ENCODE data around the gene NHEJ1.

NHEJ1 gene

DNA sequence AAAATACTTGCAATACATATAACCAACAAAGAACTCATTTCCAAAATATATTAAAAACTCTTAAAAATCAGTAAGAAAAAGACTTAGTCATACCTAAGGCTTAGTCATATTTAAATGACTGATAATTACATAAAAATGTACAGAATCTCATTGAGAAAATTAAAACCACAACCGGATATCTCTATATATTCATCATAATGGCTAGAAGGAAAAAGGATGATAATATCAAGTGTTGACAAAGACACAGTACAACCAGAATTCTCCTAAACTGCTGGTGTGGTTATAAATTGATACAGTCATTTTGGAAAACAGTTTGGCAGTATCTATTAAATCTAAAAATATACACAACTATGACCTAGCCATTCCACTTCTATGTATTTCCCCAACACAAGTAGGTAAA lies 72.8 kb downstream of the NHEJ1 start:
- DNase-seq (ENCODE audit: low read depth in 2 of 2): no peak

DNA sequence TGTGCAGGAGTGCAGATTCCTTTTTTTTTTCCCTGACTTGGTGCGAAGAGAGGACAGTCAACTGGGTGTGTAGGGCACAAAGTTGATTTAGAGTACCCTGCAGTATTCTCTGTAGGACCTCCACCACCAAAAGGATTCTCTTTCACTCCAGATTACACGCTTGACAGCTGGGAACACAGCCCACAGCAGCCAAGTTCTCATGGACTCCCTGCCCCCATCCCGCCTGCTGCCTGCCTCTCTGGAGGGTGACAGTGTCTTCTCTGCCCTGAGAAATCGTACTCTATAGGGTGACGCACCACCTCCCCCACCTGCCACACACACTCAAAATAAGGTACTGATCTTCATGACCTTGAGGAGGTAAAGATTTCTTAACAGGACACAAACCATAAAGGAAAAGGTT lies 73.3 kb downstream of the NHEJ1 start:
- no peak for DNase-seq (ENCODE audit: low read depth in 2 of 2)

GRCh38 chr2:219086196-219086595 lies 74.4 kb downstream of the NHEJ1 start:
- no peak for DNase-seq (ENCODE audit: low read depth in 2 of 2)

GRCh38 chr2:219084791-219085190 lies 75.8 kb downstream of the NHEJ1 start:
- DNase-seq (ENCODE audit: low read depth in 2 of 2): no peak

GRCh38 chr2:219082332-219082958 lies 78.2 kb downstream of the NHEJ1 start:
- no peak for DNase-seq (ENCODE audit: low read depth in 2 of 2)

DNA sequence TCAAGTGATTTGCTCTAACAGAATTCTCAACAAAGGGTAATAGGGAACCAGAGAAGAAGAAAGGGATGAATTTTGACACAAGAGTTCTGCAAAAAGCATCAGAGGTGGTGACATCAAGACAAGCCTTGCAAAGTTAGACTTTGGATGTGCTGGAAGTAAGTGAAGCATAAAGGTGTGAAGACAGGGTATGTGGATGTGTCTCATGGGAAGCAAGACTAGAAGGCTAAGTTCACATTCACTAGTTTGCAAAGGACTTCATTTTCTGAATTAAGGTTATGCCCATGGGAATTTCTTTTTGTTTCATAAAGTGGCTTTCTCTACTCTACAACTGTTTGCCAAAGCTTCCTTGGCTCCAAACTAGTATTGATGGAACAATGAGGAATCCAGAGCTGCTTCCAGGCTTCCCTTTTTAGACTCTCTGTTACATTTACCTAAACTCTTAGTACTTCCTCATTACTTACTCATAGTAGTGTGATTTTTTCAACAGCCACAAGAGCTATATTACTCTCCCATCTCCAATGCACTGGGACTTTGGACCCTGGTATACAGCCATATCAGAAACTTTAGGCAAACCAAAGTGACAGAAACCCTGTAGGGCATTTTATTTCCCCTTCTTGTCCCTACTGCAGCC lies 78.8 kb downstream of the NHEJ1 start:
- no peak for DNase-seq (ENCODE audit: low read depth in 2 of 2)

DNA sequence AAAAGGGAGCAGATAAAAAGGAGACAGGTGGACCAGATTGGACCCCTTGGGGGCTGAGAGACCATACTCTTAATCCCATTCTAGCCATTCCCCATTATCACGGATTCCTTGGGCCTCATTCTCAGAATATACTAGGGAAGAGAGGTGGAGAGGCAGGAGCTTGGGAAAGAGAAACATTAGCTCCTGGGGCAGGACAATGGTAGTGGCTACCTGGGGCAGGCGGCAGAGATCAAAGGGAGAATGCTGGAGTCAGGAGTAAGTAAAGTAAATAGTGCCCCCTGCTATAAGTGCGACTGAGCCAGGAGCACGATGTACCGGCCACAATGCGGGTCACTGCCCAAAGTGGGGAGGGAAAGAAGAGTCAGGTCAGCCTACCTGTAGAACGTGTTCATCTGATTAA lies 79.5 kb downstream of the NHEJ1 start:
- no peak for DNase-seq (ENCODE audit: low read depth in 2 of 2)

DNA sequence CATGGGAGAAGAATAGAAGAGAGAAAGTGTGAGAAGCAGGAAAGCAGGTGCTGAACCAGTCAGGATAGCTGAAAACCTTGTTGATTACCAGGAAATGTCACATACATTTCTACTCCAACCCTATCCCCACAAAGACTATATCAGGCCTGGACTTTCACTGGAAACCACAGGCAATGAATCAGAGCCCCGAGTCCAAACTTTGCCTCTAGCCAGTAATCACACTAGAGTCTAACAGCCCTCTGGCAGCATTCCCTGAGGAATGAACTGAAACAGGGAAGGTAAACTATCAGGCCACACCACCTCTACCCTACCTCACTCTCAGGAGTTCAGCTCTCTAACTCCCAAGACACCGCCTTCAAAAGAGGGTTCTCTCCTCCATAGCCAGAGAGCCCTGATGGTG lies 81.2 kb downstream of the NHEJ1 start:
- no peak for DNase-seq (ENCODE audit: low read depth in 2 of 2)

GRCh38 chr2:219078951-219079350 lies 81.7 kb downstream of the NHEJ1 start:
- DNase-seq (ENCODE audit: low read depth in 2 of 2): no peak

DNA sequence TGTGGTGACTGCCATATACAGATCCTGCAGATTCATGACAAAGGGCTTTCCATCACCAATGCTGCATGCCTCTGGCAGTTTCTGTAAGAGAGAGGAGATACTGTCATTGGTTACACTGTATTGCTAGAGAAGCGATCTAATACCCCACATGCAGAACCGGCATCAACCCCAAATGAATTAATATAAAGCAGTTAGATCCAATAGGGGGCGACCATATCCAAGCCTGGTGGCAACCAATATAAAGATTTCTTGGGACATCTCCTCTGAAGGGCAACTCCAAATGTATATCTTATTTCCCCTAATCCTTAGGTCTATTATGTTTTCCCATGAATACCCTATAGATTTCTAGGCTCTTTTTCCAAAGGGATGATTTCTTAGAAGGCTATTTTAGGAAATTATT lies 82.5 kb downstream of the NHEJ1 start:
- DNase-seq (ENCODE audit: low read depth in 2 of 2): no peak

- DNase-seq (ENCODE audit: low read depth in 2 of 2): no peak
These were observed 84.4 kb downstream of the NHEJ1 start for GRCh38 chr2:219076253-219076652.

DNA sequence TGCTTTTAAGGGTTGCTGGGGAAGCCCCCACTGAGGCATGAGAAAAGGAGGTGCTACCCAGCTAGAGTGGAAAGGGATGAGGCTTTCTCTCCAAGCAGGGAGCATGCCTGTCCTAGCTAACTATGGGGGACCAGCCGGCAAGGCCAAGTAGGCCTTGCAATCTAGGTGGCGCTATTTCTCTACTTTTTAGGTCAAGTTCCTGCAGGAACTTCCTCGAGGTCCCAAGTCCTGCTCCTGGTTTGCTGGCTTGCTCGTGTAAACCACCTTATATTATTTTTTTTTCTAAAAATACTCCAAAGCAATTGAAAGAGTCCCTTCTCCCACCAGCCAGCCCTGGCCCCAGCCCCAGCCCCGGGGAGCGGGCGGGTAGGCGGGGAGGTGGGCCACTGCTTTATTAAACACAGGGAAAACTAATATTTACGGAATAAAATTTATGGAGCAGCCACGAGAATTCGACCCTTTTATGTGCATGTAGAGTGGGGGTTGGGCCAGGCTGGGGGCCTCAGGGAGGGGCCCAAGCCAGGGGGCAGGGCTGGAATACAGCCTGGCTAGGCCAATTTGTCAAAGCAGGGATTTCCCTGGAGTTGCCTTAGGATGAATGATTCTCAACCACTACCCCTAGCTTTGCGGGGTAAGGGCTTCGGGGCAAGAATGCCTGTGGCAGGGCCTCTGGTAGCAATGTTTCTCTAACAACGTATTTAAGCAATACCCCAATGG lies 87.0 kb downstream of the NHEJ1 start:
- no peak for DNase-seq (ENCODE audit: low read depth in 2 of 2)

DNA sequence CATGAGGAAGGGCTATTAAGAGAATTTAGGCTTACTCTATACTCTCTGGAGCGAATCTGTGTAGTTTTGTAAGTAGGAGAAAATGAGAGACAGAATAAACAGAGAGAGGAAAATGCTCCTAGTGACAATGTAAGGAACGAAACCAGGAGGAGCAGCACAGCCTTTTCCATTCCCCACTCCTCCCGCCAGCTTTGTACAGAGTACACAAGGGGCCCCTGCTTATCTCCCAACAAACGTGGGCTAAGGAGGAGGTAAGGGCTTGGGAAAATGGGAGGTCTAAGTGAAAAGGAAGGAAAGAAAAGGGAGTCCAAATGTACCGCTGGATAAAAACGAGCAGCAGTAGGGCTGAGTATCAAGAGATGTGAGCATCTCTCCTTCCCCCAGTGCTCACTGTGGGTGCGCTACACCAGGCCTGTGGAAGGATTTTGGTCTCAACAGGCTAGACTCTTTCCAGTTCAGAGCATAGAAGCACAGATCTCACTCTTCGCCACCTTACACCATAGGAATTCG lies 87.8 kb downstream of the NHEJ1 start:
- no peak for DNase-seq (ENCODE audit: low read depth in 2 of 2)

DNA sequence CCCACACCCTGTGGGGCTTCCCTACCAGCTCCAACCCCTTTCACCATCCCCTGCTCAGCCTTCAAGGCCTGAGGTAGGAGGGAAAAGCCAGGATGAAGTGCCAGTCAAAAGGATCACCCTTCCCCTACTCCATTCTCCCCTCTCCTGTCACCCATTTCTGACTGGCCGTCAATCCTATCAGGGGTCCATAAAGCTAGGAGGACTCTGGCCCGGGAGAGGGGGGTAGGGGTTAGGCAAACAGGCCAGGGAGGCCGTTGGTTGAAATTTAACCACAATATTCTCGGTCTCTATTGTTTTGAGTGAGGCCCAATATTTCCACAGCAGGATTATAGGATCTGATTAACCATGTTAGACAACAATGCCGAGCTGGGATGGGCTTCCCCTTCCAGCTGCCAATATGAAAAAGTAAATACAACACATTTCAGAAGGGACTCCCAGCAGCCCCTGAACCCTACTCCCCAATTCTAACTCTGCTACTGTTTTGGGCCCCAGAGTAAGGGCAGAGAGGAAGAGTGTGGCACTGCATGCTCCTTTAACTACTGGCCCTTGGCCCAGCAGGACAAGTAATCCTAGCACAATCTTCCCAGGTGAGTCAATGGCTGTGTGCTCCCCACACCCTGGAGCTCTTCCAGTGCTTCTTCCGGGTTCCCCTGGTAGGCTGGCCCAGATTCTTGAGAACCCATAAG lies 89.3 kb downstream of the NHEJ1 start:
- no peak for DNase-seq (ENCODE audit: low read depth in 2 of 2)

DNA sequence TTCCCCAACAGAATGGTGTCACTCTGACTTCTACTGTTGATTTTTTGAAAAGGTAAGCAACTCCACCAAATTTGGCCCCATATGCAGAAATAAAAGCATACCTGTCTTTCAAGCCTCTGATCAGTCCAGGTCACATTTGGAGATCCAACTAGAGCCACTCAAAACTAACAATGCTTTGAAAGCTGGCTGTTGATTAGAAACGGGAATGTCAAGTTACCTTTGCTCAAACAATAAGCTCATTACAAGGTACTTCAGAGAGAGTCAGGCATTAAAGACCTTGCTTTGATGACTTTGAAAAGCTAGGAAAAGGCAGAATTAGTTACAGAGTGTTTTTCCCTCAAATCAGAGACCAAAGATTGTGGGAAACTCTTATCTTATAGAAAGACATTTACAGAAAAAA lies 95.1 kb downstream of the NHEJ1 start:
- DNase-seq (ENCODE audit: low read depth in 2 of 2): no peak

DNA sequence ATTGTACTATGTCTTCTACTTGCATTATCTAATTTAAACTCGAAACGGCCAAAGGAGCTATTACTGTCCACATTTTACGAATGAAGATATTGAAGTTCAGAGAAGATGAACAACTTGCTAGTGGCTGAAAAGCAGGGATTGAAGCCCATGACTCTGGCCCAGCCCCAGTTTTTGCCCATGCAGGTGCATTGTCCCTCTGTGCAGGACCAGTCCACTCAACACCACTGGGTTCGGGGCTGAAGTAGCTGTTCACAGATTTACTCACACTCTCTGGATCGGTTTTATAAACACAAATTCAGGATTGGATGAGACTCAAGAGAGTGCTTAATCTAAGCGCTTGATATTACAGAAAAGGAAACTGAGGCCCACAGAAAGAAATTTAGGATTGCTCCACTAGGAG lies 98.5 kb downstream of the NHEJ1 start:
- no peak for DNase-seq (ENCODE audit: low read depth in 2 of 2)

DNA sequence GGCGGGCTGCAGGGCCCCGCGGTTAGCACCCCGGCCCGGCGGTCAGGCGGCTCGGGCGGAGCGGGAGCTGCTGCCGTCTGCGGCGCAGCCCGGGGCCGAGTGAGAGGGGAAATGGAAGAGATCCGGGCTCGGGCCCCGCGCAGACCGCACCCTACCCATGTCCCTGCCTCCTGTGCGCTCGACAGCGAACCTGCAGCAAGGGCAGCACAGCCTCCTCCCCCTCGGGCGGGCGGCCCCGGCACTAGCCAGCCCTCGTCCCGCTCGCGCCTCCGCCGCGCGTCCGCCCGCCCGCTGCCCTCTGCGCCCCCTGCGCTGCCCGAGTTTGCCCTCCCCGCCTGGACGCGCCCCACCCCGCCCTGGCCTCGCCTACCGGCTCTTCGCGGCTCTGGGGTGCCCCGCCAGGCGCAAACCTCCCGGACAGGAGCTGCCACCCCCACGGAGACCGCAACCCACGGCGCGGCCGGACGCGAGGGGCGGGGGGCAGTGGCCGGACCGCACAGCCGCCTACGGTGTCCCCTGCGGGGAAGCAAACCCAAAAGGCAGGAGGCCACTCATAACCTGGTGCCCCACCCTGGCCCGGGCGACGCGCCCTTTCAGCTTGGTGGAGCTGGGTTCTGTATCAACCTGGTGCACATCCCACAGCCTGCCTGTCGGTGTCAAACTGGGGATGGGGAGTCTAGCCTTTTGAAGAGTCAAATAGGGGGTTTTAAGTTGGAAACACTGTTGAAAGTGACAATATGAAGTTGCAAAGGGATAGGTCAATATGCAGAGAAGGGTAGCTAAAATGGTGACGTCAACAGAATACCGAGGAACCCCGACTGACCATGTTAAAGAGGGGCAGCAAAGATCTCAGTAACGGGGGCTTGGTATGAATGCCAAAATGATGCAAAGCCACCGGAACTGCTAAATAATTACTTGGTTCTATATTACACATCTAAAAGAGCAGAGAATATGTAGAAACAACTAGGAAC lies 99.5 kb downstream of the NHEJ1 start, which contains the start of gene IHH:
Gene IHH, minus strand, starts transcription at position 101 of the 971 bp plus-strand sequence. CDS start 454 bp downstream, outside the sequence.
- DNase-seq (ENCODE audit: low read depth in 2 of 2): no peak

GRCh38 chr2:219059725-219060682 lies 100.6 kb downstream of the NHEJ1 start:
- no peak for DNase-seq (ENCODE audit: low read depth in 2 of 2)

DNA sequence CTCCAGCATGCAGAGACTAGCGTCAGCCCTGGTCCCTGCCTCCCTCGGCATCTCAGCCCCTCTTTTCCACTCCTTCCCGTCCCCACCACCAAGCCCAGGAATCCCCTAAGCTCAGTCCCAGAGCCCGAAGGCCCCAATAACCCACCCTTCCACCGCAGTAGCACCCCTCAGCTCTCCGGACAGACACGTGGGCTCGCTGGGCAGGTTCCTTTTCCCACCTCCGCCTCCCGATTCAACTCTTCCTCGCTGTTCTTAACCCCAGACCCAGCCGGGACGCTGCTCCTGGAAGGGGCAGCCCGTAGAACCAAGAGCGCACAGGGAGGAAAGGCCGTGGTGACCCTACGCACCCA lies 101.3 kb downstream of the NHEJ1 start:
- no peak for DNase-seq (ENCODE audit: low read depth in 2 of 2)
